Stromal cell of bone marrow (primary cell): Measurements from ENCODE around the gene SLC28A3.

Experiments used
- DNase-seq: peaks from one replicate; pipeline ENCODE4 v3.0.0-alpha.2; 2012; ENCODE audit warnings: low read depth

Gene SLC28A3

DNA sequence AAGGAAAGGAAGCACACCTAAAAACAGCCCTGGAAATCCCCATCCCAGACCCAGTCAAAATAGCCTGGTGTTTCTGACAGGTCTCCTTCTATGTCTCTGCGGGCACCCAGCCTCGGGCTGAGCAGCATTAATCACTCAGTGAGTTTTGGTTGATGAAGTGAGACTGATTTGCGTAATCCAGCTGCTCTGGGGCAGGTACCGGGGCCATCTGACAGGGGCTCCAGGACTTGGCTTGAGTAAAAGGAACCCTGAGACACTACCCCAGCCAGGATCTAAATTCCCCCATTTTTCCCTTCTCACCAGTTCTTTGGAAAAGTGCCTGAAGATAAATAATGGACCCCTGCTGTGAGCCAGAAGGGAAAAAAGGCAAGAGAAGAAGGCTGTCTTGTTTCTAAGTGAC, 596 bp downstream of the SLC28A3 start:
- no peak for DNase-seq

DNA sequence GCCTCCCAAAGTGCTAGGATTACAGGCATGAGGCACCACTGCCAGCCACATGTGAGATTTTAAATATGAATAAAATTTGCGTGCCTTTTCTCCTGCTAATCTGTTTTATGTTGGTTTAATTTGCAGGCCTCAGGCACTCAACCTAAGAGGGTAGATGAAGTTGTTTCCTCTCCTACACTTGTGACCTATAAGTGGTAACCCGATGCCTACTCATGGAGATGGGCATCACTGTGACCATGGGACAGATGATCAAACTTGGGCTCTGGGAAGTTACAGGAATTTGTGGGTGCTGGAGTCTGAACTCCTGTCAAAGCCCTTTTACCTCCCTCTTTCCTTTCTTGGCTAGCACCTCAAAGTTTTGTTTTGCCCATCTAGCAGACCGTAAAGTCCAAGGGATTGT, 1.1 kb downstream of the SLC28A3 start:
- DNase-seq: no peak

DNA sequence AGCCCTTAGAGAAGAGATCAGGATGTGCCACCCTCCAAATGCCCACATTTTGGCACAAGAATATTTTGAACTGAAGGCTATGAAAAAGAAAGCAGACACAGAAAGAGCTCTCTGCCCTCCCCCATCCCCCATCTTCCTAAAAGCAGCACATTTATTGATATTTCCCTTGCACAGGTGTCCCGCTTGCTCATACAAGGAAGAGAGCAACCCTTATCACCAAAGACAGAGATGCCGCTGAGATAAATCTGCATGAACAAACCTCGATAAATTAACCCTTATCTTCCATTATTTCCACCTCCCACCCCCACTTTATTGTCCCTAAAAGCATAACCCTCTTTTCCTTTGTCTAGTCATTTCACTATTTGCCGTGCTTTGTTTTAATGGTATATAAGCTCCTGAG, 1.8 kb downstream of the SLC28A3 start:
- DNase-seq: no peak

DNA sequence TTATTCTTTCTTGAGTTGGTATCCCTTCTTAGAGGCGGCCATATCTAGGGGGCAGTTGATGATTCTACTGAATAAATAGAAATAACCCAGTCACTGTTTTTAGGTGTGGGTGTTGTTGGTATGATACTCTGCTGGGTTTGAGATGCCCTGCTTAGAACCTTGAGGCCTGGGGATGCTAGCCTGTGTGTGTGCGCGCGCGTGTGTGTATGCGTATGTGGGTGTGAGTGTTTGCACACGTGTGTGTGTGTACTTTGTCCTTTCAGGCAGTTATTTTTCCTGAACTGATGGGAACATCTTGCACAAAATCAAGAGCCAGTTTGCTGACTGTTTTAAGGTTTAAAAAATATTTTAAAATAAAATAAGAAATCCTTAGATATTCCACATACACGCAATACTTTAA, 3.3 kb downstream of the SLC28A3 start:
- no peak for DNase-seq

DNA sequence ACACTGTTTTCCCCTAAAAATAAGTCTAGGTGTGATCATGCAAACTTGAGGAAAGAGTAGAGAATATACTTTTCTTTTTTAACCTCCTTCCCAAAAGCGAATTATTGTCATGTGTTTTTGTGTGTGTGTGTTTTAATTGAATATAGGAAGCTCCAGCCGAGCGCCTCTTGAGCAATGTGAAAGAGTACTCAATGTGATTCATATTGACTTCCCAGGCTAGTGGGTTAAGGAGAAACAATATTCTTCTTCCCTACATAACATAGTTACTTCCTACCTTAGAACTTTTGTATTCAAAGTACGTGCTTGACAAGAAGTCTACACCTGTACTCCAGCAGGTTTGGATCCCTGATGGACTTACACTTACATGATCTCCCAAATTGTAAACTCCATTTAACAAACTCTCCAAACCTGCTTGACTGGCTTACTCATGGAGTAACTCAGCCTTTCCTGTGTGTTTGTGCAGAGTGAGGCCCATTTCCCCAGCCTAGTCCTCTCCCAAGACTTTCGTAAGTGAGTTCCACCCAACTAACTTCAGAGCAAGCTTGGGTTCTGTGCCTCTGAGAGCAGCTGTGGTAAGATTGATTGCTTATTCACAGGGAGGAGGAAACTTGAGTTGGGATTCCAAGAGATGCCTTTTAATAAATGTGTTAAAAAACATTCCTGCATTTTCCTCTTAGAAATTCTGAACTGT, 9.3 kb downstream of the SLC28A3 start:
- peak; percentile 54 for DNase-seq

DNA sequence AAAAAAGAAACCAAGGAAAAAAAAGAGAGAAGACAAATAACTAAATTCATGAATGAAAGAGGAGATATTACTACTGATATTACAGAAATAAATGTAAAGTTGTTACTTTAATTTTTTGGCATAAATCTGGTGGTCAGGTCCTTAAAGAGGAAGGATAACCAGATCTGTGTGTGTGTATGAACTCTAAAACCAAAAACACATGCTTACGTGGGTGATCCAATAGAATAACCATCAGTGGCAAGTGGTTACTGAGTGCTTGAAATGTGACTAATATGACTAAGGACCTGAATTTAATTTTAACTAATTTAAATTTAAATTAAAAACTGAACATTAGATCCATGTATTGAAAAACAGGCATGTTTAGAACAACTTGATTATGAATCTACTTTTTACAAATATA, 10.3 kb downstream of the SLC28A3 start:
- DNase-seq: no peak

DNA sequence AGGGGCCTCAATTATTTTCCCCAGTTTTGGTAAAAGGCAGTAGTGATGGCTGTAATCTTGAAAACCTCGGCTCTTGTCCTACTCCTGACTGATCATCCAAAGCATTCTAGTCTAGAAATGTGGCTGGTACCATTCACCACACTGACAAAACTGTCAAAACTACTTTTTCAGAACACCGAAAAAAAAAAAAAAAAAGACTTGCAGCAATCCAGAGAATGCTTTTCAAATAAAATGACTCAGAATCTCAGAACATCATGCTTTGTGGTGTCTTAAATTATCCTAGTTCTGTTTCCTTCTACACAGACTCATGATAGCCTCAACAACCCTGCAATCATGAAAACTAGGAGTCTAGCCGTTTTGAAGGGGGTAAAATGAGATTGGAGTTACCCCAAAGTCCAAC, 13.4 kb downstream of the SLC28A3 start:
- DNase-seq: no peak

DNA sequence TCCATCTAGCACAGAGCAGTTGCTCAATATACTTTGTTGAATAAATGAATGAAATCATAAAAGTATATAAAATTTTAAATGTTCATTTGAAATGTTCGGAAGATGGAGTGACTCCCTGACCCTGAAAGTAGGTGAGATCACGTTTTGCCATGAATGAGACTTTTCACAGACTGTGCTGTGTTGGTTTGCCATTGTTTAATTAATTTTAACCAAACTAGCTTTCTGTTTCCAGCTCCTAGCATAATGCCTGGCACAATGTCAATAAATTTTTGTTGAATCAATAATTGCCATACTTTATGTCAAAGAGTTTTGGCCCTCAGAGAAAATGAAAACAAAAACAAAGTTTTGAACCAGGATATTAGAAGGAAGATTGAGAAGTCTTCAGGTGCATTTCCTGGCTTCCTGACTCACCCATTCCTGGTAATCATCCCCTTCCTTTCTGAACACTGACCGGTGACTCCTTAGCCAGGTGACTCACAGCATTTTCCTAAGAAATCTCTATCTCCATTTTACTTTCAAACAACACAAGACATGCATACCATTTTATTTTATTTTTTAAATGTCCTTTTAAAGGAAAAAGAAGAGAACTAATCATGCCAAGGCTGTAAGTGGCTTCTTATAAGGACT, 15.1 kb downstream of the SLC28A3 start:
- no peak for DNase-seq

DNA sequence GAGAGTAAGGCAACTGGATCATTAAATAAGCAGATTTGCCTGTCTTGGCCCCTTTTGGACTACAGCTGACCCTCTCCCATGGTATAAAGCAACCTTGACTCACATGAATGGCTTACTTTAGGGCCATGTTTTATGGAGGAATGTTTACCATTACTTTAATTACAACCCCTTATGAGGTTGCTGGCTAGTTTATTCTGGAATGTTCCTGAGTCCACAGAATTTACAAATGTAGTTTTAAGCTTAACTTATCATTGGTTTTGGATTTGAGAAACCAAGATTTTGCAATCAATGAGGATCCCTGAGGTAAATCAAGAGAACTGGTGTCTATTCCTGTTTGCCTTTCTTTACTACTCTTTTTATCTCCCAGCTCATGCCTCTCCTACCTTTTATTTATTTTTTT, 15.7 kb downstream of the SLC28A3 start:
- no peak for DNase-seq

DNA sequence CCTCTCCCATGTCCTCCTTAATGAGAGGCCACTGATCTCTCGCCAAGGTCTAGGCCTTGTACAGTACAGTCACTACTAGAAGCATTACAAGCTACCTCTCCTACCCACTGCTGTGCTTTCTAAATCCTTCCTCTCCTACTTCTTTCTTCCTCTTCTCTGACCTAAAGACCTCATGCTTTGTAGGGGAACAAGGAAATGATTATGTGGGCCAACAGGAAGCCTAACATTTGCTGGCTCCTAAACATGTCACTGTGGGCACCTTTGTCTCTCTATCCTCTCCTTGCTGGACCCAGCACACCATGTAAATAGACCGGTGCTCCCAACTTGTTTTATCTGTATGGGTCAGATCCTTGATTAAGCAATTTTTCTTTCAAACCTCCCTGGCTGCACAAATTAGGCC, 16.7 kb downstream of the SLC28A3 start:
- DNase-seq: no peak

DNA sequence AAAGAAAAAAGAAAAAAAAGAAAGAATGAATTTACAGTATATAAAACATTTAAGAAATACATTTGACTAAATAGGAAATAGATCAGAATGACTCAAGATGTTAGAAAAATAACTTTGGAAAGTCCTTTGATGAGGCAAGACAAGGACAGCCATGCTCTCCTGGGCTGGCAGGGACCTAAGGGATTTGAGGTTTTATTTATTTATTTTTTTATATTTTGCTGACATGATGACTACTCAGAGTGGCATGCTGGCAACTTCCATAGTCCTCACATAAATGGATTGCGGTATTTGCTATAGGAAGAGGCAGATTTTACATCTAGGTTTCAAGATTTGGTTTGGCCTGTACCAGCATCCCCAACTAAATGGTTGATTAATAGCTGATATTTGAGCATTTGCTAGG, 17.7 kb downstream of the SLC28A3 start:
- DNase-seq: no peak

DNA sequence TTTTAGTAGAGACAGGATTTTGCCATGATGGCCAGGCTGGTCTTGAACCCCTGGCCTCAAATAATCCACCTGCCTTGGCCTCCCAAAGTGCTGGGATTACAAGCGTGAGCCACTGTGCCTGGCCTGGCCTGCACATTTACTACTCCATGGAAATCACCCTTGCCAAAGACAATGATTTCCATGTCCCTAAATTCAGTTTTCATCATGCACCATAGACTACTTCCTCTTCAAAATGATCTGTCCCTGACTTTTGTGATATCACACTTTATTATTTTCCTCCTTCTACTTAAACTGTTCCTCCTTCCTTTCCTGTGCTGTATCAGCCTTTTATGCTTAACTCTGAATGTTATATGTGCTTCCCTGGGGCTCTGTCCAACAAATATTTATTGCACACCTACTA, 20.3 kb downstream of the SLC28A3 start:
- DNase-seq: no peak

DNA sequence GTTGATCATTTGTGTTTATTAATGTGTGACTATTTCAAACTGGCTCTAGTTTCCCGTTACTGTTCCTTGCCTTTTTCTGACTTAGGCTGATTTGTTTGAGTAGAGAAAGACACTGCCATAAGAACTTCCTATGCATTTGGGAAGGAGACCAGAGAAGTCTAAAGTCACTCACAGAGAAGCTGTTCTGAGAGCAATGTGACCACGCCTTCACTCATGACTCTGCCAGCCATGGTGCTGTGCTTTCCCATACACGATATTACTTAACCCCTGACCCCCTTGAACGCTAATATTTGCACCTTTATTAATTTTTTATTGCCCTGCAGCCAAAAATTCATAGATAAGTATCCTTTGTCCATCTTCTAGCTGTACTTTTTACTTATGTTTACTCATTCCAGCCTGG, 20.9 kb downstream of the SLC28A3 start:
- DNase-seq: no peak

DNA sequence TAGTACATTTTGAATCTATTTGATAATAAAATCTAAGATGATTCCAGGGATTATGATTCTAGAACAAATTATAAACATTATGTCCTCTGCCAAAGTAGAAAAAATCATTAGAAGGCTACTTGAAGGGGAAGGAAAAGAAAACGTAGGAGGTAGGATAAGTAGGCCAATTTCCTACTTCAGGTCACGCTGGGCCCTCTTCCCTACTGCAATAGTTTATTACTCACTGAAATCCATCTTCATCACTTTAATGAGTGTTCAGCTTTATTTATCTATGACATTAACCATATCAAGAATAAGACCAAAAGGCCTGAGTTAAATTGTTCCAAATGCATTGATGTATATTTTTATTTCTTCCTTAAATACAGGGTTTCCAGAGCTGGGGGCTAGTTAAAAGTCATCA, 21.6 kb downstream of the SLC28A3 start:
- no peak for DNase-seq

DNA sequence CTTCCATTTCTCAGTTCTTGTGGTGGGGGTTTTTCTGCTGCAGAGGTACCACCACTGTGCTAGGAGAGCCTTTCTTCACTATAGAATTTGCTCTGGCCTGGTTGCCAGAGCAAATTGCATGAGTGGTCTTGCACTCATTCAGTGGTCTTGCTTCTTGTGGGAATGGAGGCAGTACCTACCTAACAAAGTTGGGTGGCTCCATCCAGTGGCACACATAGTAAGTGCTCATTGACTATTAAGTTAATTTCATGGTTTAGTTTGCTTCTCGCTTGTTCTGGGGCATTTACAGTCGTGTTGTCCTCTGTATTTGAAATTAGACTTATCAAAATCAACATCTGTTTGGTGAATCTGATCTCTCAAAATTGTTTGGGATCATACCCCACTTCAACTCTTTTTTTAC, 23.0 kb downstream of the SLC28A3 start:
- DNase-seq: no peak

DNA sequence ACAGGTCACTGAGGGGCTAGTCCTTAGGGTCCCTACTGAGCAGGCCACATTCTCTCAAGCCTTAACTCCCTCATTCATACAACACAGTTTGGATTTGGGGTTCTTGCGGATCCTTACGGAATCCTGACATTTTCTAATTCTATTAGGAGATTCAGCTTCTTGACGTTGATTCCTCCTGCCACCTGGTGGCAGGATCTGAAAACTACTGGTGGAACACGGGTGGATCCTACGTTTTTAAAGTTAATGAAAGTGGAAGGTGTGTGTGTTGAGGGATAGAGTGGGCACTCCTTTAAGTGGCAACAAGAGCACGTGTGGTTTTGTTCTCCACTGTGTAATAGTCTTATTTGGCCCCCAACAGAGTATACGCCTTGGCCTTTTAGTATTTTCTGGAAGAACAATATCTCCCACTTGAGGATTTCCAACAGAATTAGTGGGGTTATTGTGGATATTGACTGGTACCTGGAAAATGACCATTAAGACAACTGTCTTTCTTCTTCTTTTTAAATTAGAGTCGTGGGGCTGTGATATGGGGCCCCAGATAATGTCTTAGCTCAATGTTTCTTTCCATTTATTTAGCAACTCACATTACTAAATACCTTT, 25.2 kb downstream of the SLC28A3 start:
- DNase-seq: peak; percentile 39

DNA sequence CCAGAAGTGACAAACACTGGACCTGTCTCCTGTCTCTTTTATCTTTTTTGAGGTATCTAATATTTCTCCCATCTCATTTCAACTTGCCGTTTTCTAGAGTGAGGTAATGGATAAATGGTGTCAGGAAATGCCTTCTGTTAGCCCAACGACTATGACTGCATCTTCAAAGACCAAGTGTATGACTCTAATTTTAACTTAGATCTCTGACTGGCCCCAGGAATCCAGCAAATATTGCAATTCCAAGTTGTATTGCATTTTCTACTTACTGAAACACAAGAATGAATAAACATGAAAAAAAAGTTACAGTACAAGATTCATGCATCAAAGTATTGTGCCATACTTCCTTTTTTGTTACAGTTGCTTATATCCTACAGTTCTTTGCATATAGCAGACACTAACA, 26.3 kb downstream of the SLC28A3 start:
- DNase-seq: no peak

DNA sequence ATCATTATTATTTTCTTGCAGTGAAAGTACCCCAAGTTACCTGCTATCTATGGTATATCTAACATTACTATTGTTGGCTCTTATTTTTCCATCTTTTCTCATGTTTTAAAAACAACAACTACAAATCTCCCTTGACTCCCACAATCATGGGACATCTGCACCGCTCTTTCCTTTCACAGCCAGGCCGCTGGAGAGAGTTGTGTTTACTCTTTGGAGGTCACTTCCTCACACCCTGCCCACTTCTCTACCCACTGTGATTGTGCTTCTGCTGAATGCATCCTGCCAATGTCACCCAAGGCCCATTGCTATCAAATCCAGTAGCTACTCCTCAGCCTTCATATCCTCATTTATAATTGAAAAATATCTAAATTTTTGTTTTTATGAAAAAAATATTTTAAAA, 29.7 kb downstream of the SLC28A3 start:
- DNase-seq: no peak

DNA sequence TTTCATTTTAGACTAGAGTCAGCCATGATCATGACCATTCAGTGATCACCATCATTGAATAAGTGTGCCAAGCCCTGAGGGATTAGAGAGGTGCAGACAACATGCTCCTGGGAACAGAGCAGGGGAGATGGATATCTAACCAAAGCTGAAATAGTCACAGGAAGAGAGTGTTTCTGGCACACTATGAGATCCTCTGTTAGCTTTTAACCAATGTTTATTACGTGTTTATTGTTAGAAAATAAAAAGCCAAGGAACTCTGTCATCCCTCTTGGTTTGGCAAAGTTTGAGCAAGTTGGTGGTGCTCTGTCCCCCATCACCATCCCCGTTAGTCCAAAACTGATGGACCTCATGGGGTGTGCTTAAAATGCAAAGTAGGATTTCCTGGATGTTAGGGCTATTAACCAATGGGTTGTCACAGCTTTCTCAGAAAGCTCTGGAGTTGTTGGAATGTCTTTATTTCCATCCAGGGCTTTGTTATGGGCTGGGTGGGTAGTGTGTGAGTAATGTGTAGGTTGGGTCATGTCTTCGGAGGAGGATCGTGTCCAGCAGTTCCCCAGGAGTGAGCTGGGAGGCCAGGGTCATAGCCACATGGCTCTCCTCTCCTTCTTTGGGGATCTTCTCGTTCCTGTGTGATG, 34.9 kb downstream of the SLC28A3 start:
- DNase-seq: no peak

DNA sequence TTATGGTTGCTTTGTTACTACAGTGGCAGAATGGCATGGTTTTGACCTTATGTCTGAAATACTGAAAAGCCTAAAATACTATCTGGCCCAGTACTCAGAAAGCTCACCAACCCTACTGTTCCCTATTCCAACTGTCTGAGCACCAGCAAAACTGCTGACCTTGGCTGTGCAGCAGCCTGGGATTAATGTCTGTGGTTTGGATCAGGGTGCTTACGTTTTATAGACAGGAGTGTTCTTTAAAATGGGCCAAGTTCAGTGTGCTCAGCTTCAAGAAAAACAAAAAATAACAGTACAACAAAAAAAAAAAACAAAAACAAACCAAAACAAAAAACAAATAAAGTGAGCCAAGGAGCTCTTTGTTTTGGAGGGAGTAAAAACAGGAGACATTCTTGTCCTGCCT, 36.4 kb downstream of the SLC28A3 start:
- no peak for DNase-seq

DNA sequence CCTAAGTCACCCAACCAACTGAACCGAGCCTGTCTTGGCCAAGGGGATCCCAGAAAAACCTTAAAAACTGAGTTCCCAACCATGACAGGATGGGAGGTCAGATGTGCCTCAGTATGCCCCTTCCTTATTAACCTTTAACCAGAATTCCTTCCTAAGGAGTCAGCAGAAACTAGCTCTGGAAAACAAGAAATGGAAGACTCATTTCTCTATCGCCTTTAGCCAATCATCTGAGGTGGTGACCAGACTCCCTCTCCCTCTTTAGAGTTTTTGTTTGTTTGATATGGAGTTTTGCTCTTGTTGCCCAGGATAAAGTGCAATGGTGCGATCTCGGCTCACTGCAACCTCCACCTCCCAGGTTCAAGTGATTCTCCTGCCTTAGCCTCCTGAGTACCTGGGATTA, 37.5 kb downstream of the SLC28A3 start:
- DNase-seq: no peak

DNA sequence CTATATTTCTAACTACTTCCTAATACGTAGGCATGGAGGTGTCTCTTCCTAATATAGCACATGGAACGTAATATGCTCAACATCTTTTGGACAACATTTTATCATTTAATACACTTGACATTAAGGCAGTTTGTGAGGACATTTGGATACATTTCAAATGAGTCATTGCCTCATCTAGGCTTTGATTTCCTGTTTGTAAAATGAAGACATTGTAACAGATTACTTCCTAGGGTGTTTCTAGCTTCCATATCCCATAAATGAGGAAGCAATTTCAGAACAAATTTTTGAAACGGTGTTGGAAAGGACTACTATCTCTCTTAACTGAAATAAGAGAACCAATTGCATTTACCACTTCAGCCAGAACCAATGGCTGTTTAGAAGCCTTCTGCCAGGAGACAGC, 38.7 kb downstream of the SLC28A3 start:
- no peak for DNase-seq

DNA sequence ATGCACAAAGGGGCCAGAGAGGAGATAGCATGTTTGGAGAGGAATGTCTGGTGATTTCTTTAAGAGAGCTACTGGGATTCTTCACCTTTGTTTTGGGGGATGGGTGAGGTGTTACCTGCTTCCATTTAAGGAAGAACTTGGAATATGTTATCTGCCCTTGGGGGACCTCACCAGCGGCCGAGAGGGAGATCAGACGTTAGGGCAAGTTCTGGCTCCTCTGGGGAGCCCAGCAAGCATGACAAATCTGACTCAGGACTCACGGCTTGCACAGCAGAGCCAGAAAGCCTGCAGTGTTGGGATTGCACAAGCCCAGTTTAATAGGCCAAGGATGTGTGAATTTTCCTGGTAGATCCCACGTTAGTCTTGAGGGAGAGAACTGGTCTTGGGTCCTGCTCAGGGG, 40.3 kb downstream of the SLC28A3 start:
- no peak for DNase-seq
